ENCODE data around the gene EXOC2. TPM values are rescaled to one million over a fixed set of nuclear protein-coding genes. Genes with fewer than 3 reads are reported as not detected.

EXOC2 gene
- total and polyA plus RNA-seq, 2 of the 13 experiments (the other 11 are each of a cell fraction or from before 2014, with no cell fraction given): 12.6 to 22.9 TPM

- ATAC-seq: no peak
Observed at GRCh38 chr6:689223-689622, 3.7 kb downstream of the EXOC2 start.

GRCh38 chr6:686497-686896 lies 6.4 kb downstream of the EXOC2 start:
- no peaks in the 10 kb centered on the region for H3K27me3 ChIP-seq (ENCODE audit: control insufficient read depth in 1 of 2, insufficient read depth in 2 of 2, low read length in 2 of 2)
- H4K20me1 ChIP-seq (ENCODE audit: insufficient read depth, low read length): no peaks in the 10 kb centered on the region
- H3K79me2 ChIP-seq (ENCODE audit: insufficient read depth, low read length): peaks cover 31% of the 10 kb centered on the region
- POLR2A ChIA-PET: no interaction called here
- no peak overlapping the region for H2AFZ ChIP-seq (ENCODE audit: low read length)
- no peak overlapping the region for H3K4me3 ChIP-seq (replicated peaks in 1 of 3; ENCODE audit: insufficient read depth in 1 of 3, low read depth in 2 of 3, low read length in 3 of 3)
- H3K36me3 ChIP-seq (replicated peaks in 1 of 2; ENCODE audit: control insufficient read depth in 1 of 2, insufficient read depth in 2 of 2, low read length in 2 of 2): no peaks in the 10 kb centered on the region; a peak in 1 of 5 replicates
- WGBS (ENCODE audit: low lambda C conversion rate): 66% methylated on average over 3 of the region's 3 CpGs
- in situ Hi-C loops (cut with HindIII; ENCODE audit: extremely low pct_ligation_motif_present, low pct_unique_long_range_greater_than_20kb): no loop called here
- intact Hi-C loops (cut with micrococcal nuclease; ENCODE audit: unreplicated experiment): no loop called here
- peak; percentile 94 for ATAC-seq
- no peak overlapping the region for H3K27ac ChIP-seq (ENCODE audit: extremely low read length, insufficient read depth, low read length)
- peak; percentile 42 for DNase-seq (ENCODE audit: low spot score)
- H3K4me2 ChIP-seq (ENCODE audit: low read depth, low read length): no peak overlapping the region
- H3K9ac ChIP-seq (ENCODE audit: insufficient read depth, low read depth, low read length): no peak overlapping the region
- no peaks in the 10 kb centered on the region for H3K9me3 ChIP-seq (ENCODE audit: low read length)
- peak; percentile 91 for FAIRE-seq
- H3K4me1 ChIP-seq (ENCODE audit: insufficient read depth, low read length): peaks cover 14% of the 10 kb centered on the region
- no TSS peak for BruUV-seq (replicated peaks)
- CTCF ChIA-PET (ENCODE audit: low intra/inter-chr PET ratio, low total read pairs): no interaction called here
- TF ChIP-seq ZNF841 (CRISPR knock-in tag; IDR thresholded peaks at IDR 0.05; ENCODE audit: borderline replicate concordance) (no peak), FUBP1 (CRISPR knock-in tag; IDR thresholded peaks at IDR 0.05; ENCODE audit: borderline replicate concordance) (no peak), CTCF (CRISPR knock-in tag; IDR thresholded peaks at IDR 0.05) (peak; percentile 61), MAFK (conservative IDR thresholded peaks at IDR 0.05 in 1 of 2, IDR thresholded peaks at IDR 0.05 in 1 of 2; ENCODE audit: low read length in 2 of 2) (peak in 1 of 2 experiments; percentile 53; a peak in 1 of 4 replicates), TEAD3 (CRISPR knock-in tag; optimal IDR thresholded peaks at IDR 0.05; ENCODE audit: borderline replicate concordance) (peak; percentile 44), RAD21 (CRISPR knock-in tag; IDR thresholded peaks at IDR 0.05) (peak; percentile 12; the same call in 1 of the 2 replicates), STAG1 (CRISPR knock-in tag; IDR thresholded peaks at IDR 0.05) (0 out of 2 replicates have a peak, but pooled peaks have one; percentile 23), ZZZ3 (CRISPR knock-in tag; IDR thresholded peaks at IDR 0.05; ENCODE audit: borderline replicate concordance) (no peak), TEAD2 (CRISPR knock-in tag; IDR thresholded peaks at IDR 0.05) (no peak), HNF4A (CRISPR knock-in tag; IDR thresholded peaks at IDR 0.05) (peak; percentile 53), ZC3H4 (CRISPR knock-in tag; IDR thresholded peaks at IDR 0.05; ENCODE audit: borderline replicate concordance) (no peak)

More at GRCh38 chr6:689223-689622, 3.7 kb downstream of the EXOC2 start:
- H3K4me1 ChIP-seq (ENCODE audit: insufficient read depth, low read length): peaks cover 25% of the 10 kb centered on the region
- no peak overlapping the region for H3K27ac ChIP-seq (ENCODE audit: extremely low read length, insufficient read depth, low read length)
- intact Hi-C loops (cut with micrococcal nuclease; ENCODE audit: unreplicated experiment): no loop called here
- no peak overlapping the region for H2AFZ ChIP-seq (ENCODE audit: low read length)
- BruUV-seq (replicated peaks): no TSS peak
- H3K4me2 ChIP-seq (ENCODE audit: low read depth, low read length): no peak overlapping the region
- no peak overlapping the region for H3K4me3 ChIP-seq (replicated peaks in 1 of 3; ENCODE audit: insufficient read depth in 1 of 3, low read depth in 2 of 3, low read length in 3 of 3)
- DNase-seq (ENCODE audit: low spot score) (no peak), FAIRE-seq (peak; percentile 34)
- 49% methylated on average over 2 of the region's 2 CpGs for WGBS (ENCODE audit: low lambda C conversion rate)
- H3K9me3 ChIP-seq (ENCODE audit: low read length): no peaks in the 10 kb centered on the region
- TF ChIP-seq ZBTB20 (CRISPR knock-in tag; IDR thresholded peaks at IDR 0.05; ENCODE audit: borderline replicate concordance, low read depth): no peak
- TF ChIP-seq ZNF260 (CRISPR knock-in tag; IDR thresholded peaks at IDR 0.05; ENCODE audit: borderline replicate concordance, low read depth): no peak
- TF ChIP-seq ZNF496 (CRISPR knock-in tag; IDR thresholded peaks at IDR 0.05; ENCODE audit: insufficient replicate concordance): no peak
- TF ChIP-seq ZNF3 (CRISPR knock-in tag; IDR thresholded peaks at IDR 0.05): peak; percentile 88
- no peak for TF ChIP-seq ZNF121 (CRISPR knock-in tag; IDR thresholded peaks at IDR 0.05)
- TF ChIP-seq SRSF4 (IDR thresholded peaks at IDR 0.05; ENCODE audit: low read depth, low read length, poor library complexity, severe bottlenecking): no peak
- TF ChIP-seq BCL6 (CRISPR knock-in tag; IDR thresholded peaks at IDR 0.05): peak; percentile 72
- TF ChIP-seq NFYC (CRISPR knock-in tag; IDR thresholded peaks at IDR 0.05): no peak
- ChIA-PET POLR2A (no interaction called here), CTCF (ENCODE audit: low intra/inter-chr PET ratio, low total read pairs) (no interaction called here)
- H3K27me3 ChIP-seq (ENCODE audit: control insufficient read depth in 1 of 2, insufficient read depth in 2 of 2, low read length in 2 of 2): no peaks in the 10 kb centered on the region; a peak in 1 of 5 replicates
- in situ Hi-C loops (cut with HindIII; ENCODE audit: extremely low pct_ligation_motif_present, low pct_unique_long_range_greater_than_20kb): no loop called here
- no peaks in the 10 kb centered on the region for H4K20me1 ChIP-seq (ENCODE audit: insufficient read depth, low read length)
- peaks cover 33% of the 10 kb centered on the region for H3K79me2 ChIP-seq (ENCODE audit: insufficient read depth, low read length)
- H3K36me3 ChIP-seq (replicated peaks in 1 of 2; ENCODE audit: control insufficient read depth in 1 of 2, insufficient read depth in 2 of 2, low read length in 2 of 2): no peaks in the 10 kb centered on the region; a peak in 1 of 5 replicates
- no peak overlapping the region for H3K9ac ChIP-seq (ENCODE audit: insufficient read depth, low read depth, low read length)

Data from HepG2 (cell line).